H1 (cell line): ENCODE results near the gene ZNF106. TPM values are rescaled to one million over a fixed set of nuclear protein-coding genes. Genes with fewer than 3 reads are reported as not detected.

ENCODE experiments used
- CTCF ChIA-PET: fragments of 300-600 bp; sonication (Branson Sonifier 250); formaldehyde crosslinking; loops from one replicate; lab custom pipeline; 2021; ENCODE audit not compliant: partially characterized antibody; lab: Charles Lee
- POLR2A ChIA-PET: fragments of 300-600 bp; sonication (Branson Sonifier 250); formaldehyde crosslinking; loops from one replicate; lab custom pipeline; 2021; ENCODE audit warnings: inconsistent platforms; ENCODE audit not compliant: partially characterized antibody; lab: Charles Lee
- DNase-seq, 2 experiments: peaks; one replicate each; pipeline versions ENCODE4 v3.0.0 to v3.0.0-alpha.2; 2010 to 2022; ENCODE audit warnings: low spot score in 2 of 2, low read depth in 1 of 2, mixed read lengths in 1 of 2
- FAIRE-seq: peaks from 2 replicates; lab custom pipeline; 2011; peaks lifted over from hg19 to GRCh38; lab: Jason Lieb, UNC
- H2AFZ ChIP-seq: 2 replicates; pipeline ENCODE4 v1.8.1; 2012; ENCODE audit warnings: low read length, inconsistent platforms
- H2AK5ac ChIP-seq: 2 replicates; pipeline ENCODE4 v1.6.1; 2013; ENCODE audit warnings: low read depth, low read length
- H2BK120ac ChIP-seq: replicated peaks from 2 replicates; pipeline ENCODE3; 2013; ENCODE audit warnings: low read depth, low read length, inconsistent platforms
- H2BK12ac ChIP-seq: 2 replicates; pipeline ENCODE4 v1.6.1; 2013; ENCODE audit warnings: low read depth, low read length
- H2BK15ac ChIP-seq: 2 replicates; pipeline ENCODE4 v1.6.1; 2013; ENCODE audit warnings: low read length
- H2BK20ac ChIP-seq: 2 replicates; pipeline ENCODE4 v1.6.1; 2013; ENCODE audit warnings: low read length
- H2BK5ac ChIP-seq: 2 replicates; pipeline ENCODE4 v1.6.1; 2013; ENCODE audit warnings: low read depth, low read length
- H3K14ac ChIP-seq: 2 replicates; pipeline ENCODE4 v1.6.1; 2013; ENCODE audit warnings: inconsistent platforms; ENCODE audit not compliant: insufficient read length
- H3K18ac ChIP-seq: 2 replicates; pipeline ENCODE4 v1.6.1; 2013; ENCODE audit warnings: low read length; ENCODE audit errors: extremely low read depth
- H3K23ac ChIP-seq: 2 replicates; pipeline ENCODE4 v1.6.1; 2013; ENCODE audit warnings: inconsistent platforms; ENCODE audit not compliant: insufficient read length
- H3K23me2 ChIP-seq: 2 replicates; pipeline ENCODE4 v1.6.1; 2013; ENCODE audit warnings: low read depth, low read length
- H3K27ac ChIP-seq: 2 replicates; pipeline ENCODE4 v1.6.1; 2011; ENCODE audit warnings: low read depth, low read length, inconsistent platforms
- H3K27me3 ChIP-seq, 4 experiments: replicated peaks in 1 of 4; 1 replicate in 1 of 4; 2 replicates in 3 of 4; pipeline versions ENCODE4 v1.6.1 to v1.8.1; 2011 to 2013; ENCODE audit warnings: low read length in 3 of 4, mild to moderate bottlenecking in 3 of 4, inconsistent platforms in 2 of 4, mixed read lengths in 2 of 4, moderate library complexity in 1 of 4; ENCODE audit not compliant: control insufficient read depth in 3 of 4, insufficient read depth in 3 of 4; ENCODE audit errors: extremely low read depth in 1 of 4
- H3K36me3 ChIP-seq, 4 experiments: 2 replicates each; pipeline versions ENCODE4 v1.6.1 to v1.8.1; 2011 to 2013; ENCODE audit warnings: mild to moderate bottlenecking in 4 of 4, low read length in 3 of 4, moderate library complexity in 2 of 4, control low read depth in 1 of 4, inconsistent platforms in 1 of 4; ENCODE audit not compliant: insufficient read depth in 4 of 4, control insufficient read depth in 2 of 4
- H3K4ac ChIP-seq: replicated peaks from 2 replicates; pipeline ENCODE3; 2013; ENCODE audit warnings: low read length, low read depth, mixed read lengths, inconsistent platforms; ENCODE audit not compliant: insufficient read length
- H3K4me1 ChIP-seq, 4 experiments: replicated peaks in 1 of 4; 1 replicate in 1 of 4; 2 replicates in 3 of 4; pipeline versions ENCODE4 v1.6.1 to v1.8.1; 2011 to 2013; ENCODE audit warnings: low read length in 3 of 4, inconsistent platforms in 2 of 4, mixed read lengths in 1 of 4; ENCODE audit not compliant: insufficient read depth in 4 of 4, control insufficient read depth in 3 of 4
- H3K4me2 ChIP-seq, 2 experiments: 2 replicates each; pipeline versions ENCODE4 v1.6.1 to v1.8.1; 2011 to 2013; ENCODE audit warnings: low read depth in 2 of 2, low read length in 2 of 2, control low read depth in 1 of 2, inconsistent platforms in 1 of 2, mild to moderate bottlenecking in 1 of 2; ENCODE audit not compliant: insufficient read depth in 1 of 2
- H3K4me3 ChIP-seq, 4 experiments: fragments of 200-600, 300-600 bp in 1 of 4; sonication (generic), shearing (Covaris generic), sonication (Bioruptor Twin) in 1 of 4; 2 replicates each; pipeline versions ENCODE4 v1.5.1 to v1.8.1; 2011 to 2016; ENCODE audit warnings: low read length in 4 of 4, low read depth in 3 of 4, control low read depth in 2 of 4, inconsistent platforms in 2 of 4, mild to moderate bottlenecking in 2 of 4, mixed read lengths in 1 of 4, moderate library complexity in 1 of 4; ENCODE audit not compliant: insufficient read depth in 2 of 4; ENCODE audit errors: extremely low read depth in 1 of 4
- H3K56ac ChIP-seq: replicated peaks from 2 replicates; pipeline ENCODE3; 2013; ENCODE audit warnings: low read depth, mild to moderate bottlenecking, mixed read lengths, low read length, inconsistent platforms; ENCODE audit not compliant: insufficient read length
- H3K79me1 ChIP-seq: 2 replicates; pipeline ENCODE4 v1.6.1; 2013; ENCODE audit warnings: low read depth, low read length, control low read depth
- H3K79me2 ChIP-seq, 2 experiments: 2 replicates each; pipeline versions ENCODE4 v1.6.1 to v1.8.1; 2012 to 2013; ENCODE audit warnings: low read length in 2 of 2, mild to moderate bottlenecking in 2 of 2, inconsistent platforms in 1 of 2; ENCODE audit not compliant: insufficient read depth in 2 of 2, control insufficient read depth in 1 of 2
- H3K9ac ChIP-seq, 4 experiments: replicated peaks in 1 of 4; 1 replicate in 1 of 4; 2 replicates in 3 of 4; pipeline versions ENCODE4 v1.6.1 to v1.8.1; 2011 to 2013; ENCODE audit warnings: low read depth in 3 of 4, low read length in 3 of 4, control low read depth in 2 of 4, mild to moderate bottlenecking in 2 of 4, moderate library complexity in 2 of 4, inconsistent platforms in 1 of 4; ENCODE audit errors: extremely low read depth in 1 of 4
- H3K9me3 ChIP-seq, 2 experiments: 2 replicates each; pipeline versions ENCODE4 v1.6.1 to v1.8.1; 2012 to 2013; ENCODE audit warnings: mild to moderate bottlenecking in 2 of 2, moderate library complexity in 2 of 2, control low read depth in 1 of 2, inconsistent platforms in 1 of 2, low read depth in 1 of 2, low read length in 1 of 2, mixed read lengths in 1 of 2; ENCODE audit not compliant: insufficient read depth in 2 of 2
- H4K20me1 ChIP-seq, 2 experiments: replicated peaks in 1 of 2; 2 replicates each; pipeline versions ENCODE3 to v1.8.1; 2011 to 2013; ENCODE audit warnings: inconsistent platforms in 2 of 2, low read length in 2 of 2, mild to moderate bottlenecking in 1 of 2; ENCODE audit not compliant: insufficient read depth in 2 of 2, control insufficient read depth in 1 of 2
- H4K5ac ChIP-seq: 2 replicates; pipeline ENCODE4 v1.6.1; 2013; ENCODE audit warnings: low read length, low read depth, mixed read lengths, inconsistent platforms; ENCODE audit not compliant: insufficient read length
- H4K8ac ChIP-seq: 2 replicates; pipeline ENCODE4 v1.8.0; 2013; ENCODE audit warnings: mild to moderate bottlenecking, moderate library complexity, low read length, inconsistent platforms; ENCODE audit not compliant: insufficient read depth; ENCODE audit errors: extremely low read depth
- H4K91ac ChIP-seq: replicated peaks from 2 replicates; pipeline ENCODE3; 2013; ENCODE audit warnings: low read length, mixed read lengths, inconsistent platforms; ENCODE audit not compliant: insufficient read length
- GABPA ChIP-seq: IDR thresholded peaks from 2 replicates; pipeline ENCODE4 v1.6.1; 2011; ENCODE audit warnings: mild to moderate bottlenecking, low read length, moderate library complexity, borderline replicate concordance; ENCODE audit not compliant: insufficient read depth
- PHF8 ChIP-seq: fragments of 200-600 bp; sonication (generic); conservative IDR thresholded peaks from 2 replicates; pipeline ENCODE4 v1.7.1; 2012; ENCODE audit warnings: low read depth, mild to moderate bottlenecking, inconsistent platforms, low read length, moderate library complexity
- WGBS, 2 experiments: shearing (Covaris generic) in 1 of 2; methylation state at CpG; one replicate each; pipeline versions ENCODE4 v1.1.6 to v1.1.7; 2013 to 2015; ENCODE audit warnings: low lambda C conversion rate in 2 of 2, mixed read lengths in 2 of 2, inconsistent platforms in 1 of 2, low coverage in 1 of 2, missing lambda C conversion rate in 1 of 2; ENCODE audit not compliant: insufficient replicate concordance in 2 of 2, insufficient coverage in 1 of 2, insufficient read length in 1 of 2; ENCODE audit errors: extremely low coverage in 1 of 2, missing lambda C conversion rate in 1 of 2; 5-methylcytosine and 5-hydroxymethylcytosine counted together
- polyA plus RNA-seq, 7 experiments: library from polyadenylated mRNA; depleted of rRNA in 3 of 7; stranded (reverse) in 5 of 7; unstranded in 2 of 7; fragments of >200 nt in 5 of 7; fragments of 200-250 nt in 2 of 7; gene quantifications; 1 replicate in 5 of 7; 2 replicates in 1 of 7; 4 replicates in 1 of 7; pipeline versions ENCODE4 v1.2.1 to v1.2.3, GENCODE V29; 2011 to 2013; ENCODE audit warnings: missing spikeins in 2 of 7, mixed read lengths in 2 of 7
- total RNA-seq: library from RNA; stranded (reverse); fragmentation: NEBNext Ultra II Directional; extraction: Animal tissue kit (Norgen Biotek cat#: 25700); gene quantifications from 2 replicates; pipeline ENCODE4 v1.2.1, GENCODE V29; 2021

Gene ZNF106
- total and polyA plus RNA-seq, 2 of the 8 experiments (the other 6 are each of a cell fraction or from before 2014, with no cell fraction given) = 18.2 to 62.0 TPM

GRCh38 chr15:42493679-42494078 is 2.7 kb upstream of the ZNF106 start:
- H2BK20ac ChIP-seq = no peak overlapping the region
- no peak overlapping the region for H2BK12ac ChIP-seq
- POLR2A ChIA-PET = no interaction called here
- H3K9ac ChIP-seq = no peak overlapping the region
- no peak overlapping the region for H3K23ac ChIP-seq
- CTCF ChIA-PET = no interaction called here
- H3K14ac ChIP-seq = no peak overlapping the region
- H3K27ac ChIP-seq = no peak overlapping the region
- no peak overlapping the region for H4K91ac ChIP-seq
- H3K4ac ChIP-seq = no peak overlapping the region
- TF ChIP-seq GABPA (no peak), PHF8 (no peak)
- TF ChIP-seq, all 59 proteins: peak for 0
- Histone ChIP-seq H4K8ac (no peak overlapping the region), H4K20me1 (peaks cover 0 to 1% of the 10 kb centered on the region in 2 experiments), H3K36me3 (no peaks in the 10 kb centered on the region), H2AK5ac (no peak overlapping the region), H2BK5ac (no peak overlapping the region), H3K4me1 (peaks cover 0 to 5% (median 1%) of the 10 kb centered on the region in 4 experiments; a peak in 4 of 7 replicates), H3K18ac (no peak overlapping the region), H3K23me2 (peaks cover 11% of the 10 kb centered on the region; the same call in 1 of the 2 replicates), H2BK15ac (no peak overlapping the region), H3K79me1 (no peaks in the 10 kb centered on the region), H4K5ac (no peak overlapping the region), H2AFZ (no peak overlapping the region), H3K9me3 (no peaks in the 10 kb centered on the region), H3K56ac (no peak overlapping the region), H2BK120ac (no peak overlapping the region), H3K4me3 (no peak overlapping the region), H3K27me3 (no peaks in the 10 kb centered on the region), H3K4me2 (no peak overlapping the region), H3K79me2 (peaks cover 0 to 32% of the 10 kb centered on the region in 2 experiments; a peak in 2 of 4 replicates)
- WGBS, 2 experiments = 74% methylated on average over 1 of the region's 1 CpG; no CpG with 5 or more reads in 1 of the 2 experiments
- FAIRE-seq = no peak
- no peak for DNase-seq
